H1 (cell line): ENCODE data around the gene ZNF709. TPM values are rescaled to one million over a fixed set of nuclear protein-coding genes. Genes with fewer than 3 reads are reported as not detected.
A peak's percentile ranks its signal among the peaks of the same experiment; 100 is the strongest.

Source experiments
- CTCF ChIA-PET: fragments of 300-600 bp; sonication (Branson Sonifier 250); formaldehyde crosslinking; loops from one replicate; lab custom pipeline; 2021; ENCODE audit not compliant: partially characterized antibody; lab: Charles Lee
- POLR2A ChIA-PET: fragments of 300-600 bp; sonication (Branson Sonifier 250); formaldehyde crosslinking; loops from one replicate; lab custom pipeline; 2021; ENCODE audit warnings: inconsistent platforms; ENCODE audit not compliant: partially characterized antibody; lab: Charles Lee
- DNase-seq, 2 experiments: peaks; one replicate each; pipeline versions ENCODE4 v3.0.0 to v3.0.0-alpha.2; 2010 to 2022; ENCODE audit warnings: low spot score in 2 of 2, low read depth in 1 of 2, mixed read lengths in 1 of 2
- FAIRE-seq: peaks from 2 replicates; lab custom pipeline; 2011; peaks lifted over from hg19 to GRCh38; lab: Jason Lieb, UNC
- H2AFZ ChIP-seq: 2 replicates; pipeline ENCODE4 v1.8.1; 2012; ENCODE audit warnings: low read length, inconsistent platforms
- H2AK5ac ChIP-seq: 2 replicates; pipeline ENCODE4 v1.6.1; 2013; ENCODE audit warnings: low read depth, low read length
- H2BK120ac ChIP-seq: replicated peaks from 2 replicates; pipeline ENCODE3; 2013; ENCODE audit warnings: low read depth, low read length, inconsistent platforms
- H2BK12ac ChIP-seq: 2 replicates; pipeline ENCODE4 v1.6.1; 2013; ENCODE audit warnings: low read depth, low read length
- H2BK15ac ChIP-seq: 2 replicates; pipeline ENCODE4 v1.6.1; 2013; ENCODE audit warnings: low read length
- H2BK20ac ChIP-seq: 2 replicates; pipeline ENCODE4 v1.6.1; 2013; ENCODE audit warnings: low read length
- H2BK5ac ChIP-seq: 2 replicates; pipeline ENCODE4 v1.6.1; 2013; ENCODE audit warnings: low read depth, low read length
- H3K14ac ChIP-seq: 2 replicates; pipeline ENCODE4 v1.6.1; 2013; ENCODE audit warnings: inconsistent platforms; ENCODE audit not compliant: insufficient read length
- H3K18ac ChIP-seq: 2 replicates; pipeline ENCODE4 v1.6.1; 2013; ENCODE audit warnings: low read length; ENCODE audit errors: extremely low read depth
- H3K23ac ChIP-seq: 2 replicates; pipeline ENCODE4 v1.6.1; 2013; ENCODE audit warnings: inconsistent platforms; ENCODE audit not compliant: insufficient read length
- H3K23me2 ChIP-seq: 2 replicates; pipeline ENCODE4 v1.6.1; 2013; ENCODE audit warnings: low read depth, low read length
- H3K27ac ChIP-seq: 2 replicates; pipeline ENCODE4 v1.6.1; 2011; ENCODE audit warnings: low read depth, low read length, inconsistent platforms
- H3K27me3 ChIP-seq, 4 experiments: replicated peaks in 1 of 4; 1 replicate in 1 of 4; 2 replicates in 3 of 4; pipeline versions ENCODE4 v1.6.1 to v1.8.1; 2011 to 2013; ENCODE audit warnings: low read length in 3 of 4, mild to moderate bottlenecking in 3 of 4, inconsistent platforms in 2 of 4, mixed read lengths in 2 of 4, moderate library complexity in 1 of 4; ENCODE audit not compliant: control insufficient read depth in 3 of 4, insufficient read depth in 3 of 4; ENCODE audit errors: extremely low read depth in 1 of 4
- H3K36me3 ChIP-seq, 4 experiments: 2 replicates each; pipeline versions ENCODE4 v1.6.1 to v1.8.1; 2011 to 2013; ENCODE audit warnings: mild to moderate bottlenecking in 4 of 4, low read length in 3 of 4, moderate library complexity in 2 of 4, control low read depth in 1 of 4, inconsistent platforms in 1 of 4; ENCODE audit not compliant: insufficient read depth in 4 of 4, control insufficient read depth in 2 of 4
- H3K4ac ChIP-seq: replicated peaks from 2 replicates; pipeline ENCODE3; 2013; ENCODE audit warnings: low read length, low read depth, mixed read lengths, inconsistent platforms; ENCODE audit not compliant: insufficient read length
- H3K4me1 ChIP-seq, 4 experiments: replicated peaks in 1 of 4; 1 replicate in 1 of 4; 2 replicates in 3 of 4; pipeline versions ENCODE4 v1.6.1 to v1.8.1; 2011 to 2013; ENCODE audit warnings: low read length in 3 of 4, inconsistent platforms in 2 of 4, mixed read lengths in 1 of 4; ENCODE audit not compliant: insufficient read depth in 4 of 4, control insufficient read depth in 3 of 4
- H3K4me2 ChIP-seq, 2 experiments: 2 replicates each; pipeline versions ENCODE4 v1.6.1 to v1.8.1; 2011 to 2013; ENCODE audit warnings: low read depth in 2 of 2, low read length in 2 of 2, control low read depth in 1 of 2, inconsistent platforms in 1 of 2, mild to moderate bottlenecking in 1 of 2; ENCODE audit not compliant: insufficient read depth in 1 of 2
- H3K4me3 ChIP-seq, 4 experiments: fragments of 200-600, 300-600 bp in 1 of 4; sonication (generic), shearing (Covaris generic), sonication (Bioruptor Twin) in 1 of 4; 2 replicates each; pipeline versions ENCODE4 v1.5.1 to v1.8.1; 2011 to 2016; ENCODE audit warnings: low read length in 4 of 4, low read depth in 3 of 4, control low read depth in 2 of 4, inconsistent platforms in 2 of 4, mild to moderate bottlenecking in 2 of 4, mixed read lengths in 1 of 4, moderate library complexity in 1 of 4; ENCODE audit not compliant: insufficient read depth in 2 of 4; ENCODE audit errors: extremely low read depth in 1 of 4
- H3K56ac ChIP-seq: replicated peaks from 2 replicates; pipeline ENCODE3; 2013; ENCODE audit warnings: low read depth, mild to moderate bottlenecking, mixed read lengths, low read length, inconsistent platforms; ENCODE audit not compliant: insufficient read length
- H3K79me1 ChIP-seq: 2 replicates; pipeline ENCODE4 v1.6.1; 2013; ENCODE audit warnings: low read depth, low read length, control low read depth
- H3K79me2 ChIP-seq, 2 experiments: 2 replicates each; pipeline versions ENCODE4 v1.6.1 to v1.8.1; 2012 to 2013; ENCODE audit warnings: low read length in 2 of 2, mild to moderate bottlenecking in 2 of 2, inconsistent platforms in 1 of 2; ENCODE audit not compliant: insufficient read depth in 2 of 2, control insufficient read depth in 1 of 2
- H3K9ac ChIP-seq, 4 experiments: replicated peaks in 1 of 4; 1 replicate in 1 of 4; 2 replicates in 3 of 4; pipeline versions ENCODE4 v1.6.1 to v1.8.1; 2011 to 2013; ENCODE audit warnings: low read depth in 3 of 4, low read length in 3 of 4, control low read depth in 2 of 4, mild to moderate bottlenecking in 2 of 4, moderate library complexity in 2 of 4, inconsistent platforms in 1 of 4; ENCODE audit errors: extremely low read depth in 1 of 4
- H3K9me3 ChIP-seq, 2 experiments: 2 replicates each; pipeline versions ENCODE4 v1.6.1 to v1.8.1; 2012 to 2013; ENCODE audit warnings: mild to moderate bottlenecking in 2 of 2, moderate library complexity in 2 of 2, control low read depth in 1 of 2, inconsistent platforms in 1 of 2, low read depth in 1 of 2, low read length in 1 of 2, mixed read lengths in 1 of 2; ENCODE audit not compliant: insufficient read depth in 2 of 2
- H4K20me1 ChIP-seq, 2 experiments: replicated peaks in 1 of 2; 2 replicates each; pipeline versions ENCODE3 to v1.8.1; 2011 to 2013; ENCODE audit warnings: inconsistent platforms in 2 of 2, low read length in 2 of 2, mild to moderate bottlenecking in 1 of 2; ENCODE audit not compliant: insufficient read depth in 2 of 2, control insufficient read depth in 1 of 2
- H4K5ac ChIP-seq: 2 replicates; pipeline ENCODE4 v1.6.1; 2013; ENCODE audit warnings: low read length, low read depth, mixed read lengths, inconsistent platforms; ENCODE audit not compliant: insufficient read length
- H4K8ac ChIP-seq: 2 replicates; pipeline ENCODE4 v1.8.0; 2013; ENCODE audit warnings: mild to moderate bottlenecking, moderate library complexity, low read length, inconsistent platforms; ENCODE audit not compliant: insufficient read depth; ENCODE audit errors: extremely low read depth
- H4K91ac ChIP-seq: replicated peaks from 2 replicates; pipeline ENCODE3; 2013; ENCODE audit warnings: low read length, mixed read lengths, inconsistent platforms; ENCODE audit not compliant: insufficient read length
- ATF2 ChIP-seq: IDR thresholded peaks from 2 replicates; pipeline ENCODE4 v1.6.1; 2012; ENCODE audit warnings: low read length, inconsistent platforms
- CBX8 ChIP-seq: fragments of 300-800, 300-1000 bp; sonication (generic); IDR thresholded peaks from 2 replicates; pipeline ENCODE4 v1.7.1; 2016; ENCODE audit warnings: low read depth, low read length, borderline replicate concordance
- E2F6 ChIP-seq: IDR thresholded peaks from 2 replicates; pipeline ENCODE4 v1.6.1; 2012; ENCODE audit warnings: inconsistent platforms
- EZH2 ChIP-seq: fragments of 200-600 bp; sonication (generic); IDR thresholded peaks from 2 replicates; pipeline ENCODE4 v1.7.1; 2012; ENCODE audit warnings: low read depth, mild to moderate bottlenecking, moderate library complexity, low read length, inconsistent platforms; ENCODE audit not compliant: severe bottlenecking
- GTF2F1 ChIP-seq: IDR thresholded peaks from 2 replicates; pipeline ENCODE4 v1.6.1; 2012; ENCODE audit warnings: low read depth, low read length, improper control_type of control experiment, borderline replicate concordance
- HDAC2 ChIP-seq, 2 experiments: fragments of 300-600 bp in 1 of 2; sonication (generic) in 1 of 2; IDR thresholded peaks; 2 replicates each; pipeline ENCODE4 v1.6.1; 2011 to 2012; ENCODE audit warnings: low read depth in 2 of 2, low read length in 2 of 2, mild to moderate bottlenecking in 2 of 2, moderate library complexity in 2 of 2, borderline replicate concordance in 1 of 2, inconsistent platforms in 1 of 2
- KDM1A ChIP-seq: fragments of 200-600, 300-600 bp; sonication (generic); IDR thresholded peaks from 2 replicates; pipeline ENCODE4 v1.7.1; 2016; ENCODE audit warnings: mild to moderate bottlenecking, low read length, borderline replicate concordance
- ZNF274 ChIP-seq: IDR thresholded peaks from 2 replicates; pipeline ENCODE4 v1.7.0; 2012; ENCODE audit warnings: low read length, borderline replicate concordance; ENCODE audit errors: extremely low read depth
- WGBS, 2 experiments: shearing (Covaris generic) in 1 of 2; methylation state at CpG; one replicate each; pipeline versions ENCODE4 v1.1.6 to v1.1.7; 2013 to 2015; ENCODE audit warnings: low lambda C conversion rate in 2 of 2, mixed read lengths in 2 of 2, inconsistent platforms in 1 of 2, low coverage in 1 of 2, missing lambda C conversion rate in 1 of 2; ENCODE audit not compliant: insufficient replicate concordance in 2 of 2, insufficient coverage in 1 of 2, insufficient read length in 1 of 2; ENCODE audit errors: extremely low coverage in 1 of 2, missing lambda C conversion rate in 1 of 2; 5-methylcytosine and 5-hydroxymethylcytosine counted together
- polyA plus RNA-seq, 7 experiments: library from polyadenylated mRNA; depleted of rRNA in 3 of 7; stranded (reverse) in 5 of 7; unstranded in 2 of 7; fragments of >200 nt in 5 of 7; fragments of 200-250 nt in 2 of 7; gene quantifications; 1 replicate in 5 of 7; 2 replicates in 1 of 7; 4 replicates in 1 of 7; pipeline versions ENCODE4 v1.2.1 to v1.2.3, GENCODE V29; 2011 to 2013; ENCODE audit warnings: missing spikeins in 2 of 7, mixed read lengths in 2 of 7
- total RNA-seq: library from RNA; stranded (reverse); fragmentation: NEBNext Ultra II Directional; extraction: Animal tissue kit (Norgen Biotek cat#: 25700); gene quantifications from 2 replicates; pipeline ENCODE4 v1.2.1, GENCODE V29; 2021

Gene ZNF709
- total and polyA plus RNA-seq, 2 of the 8 experiments (the other 6 are each of a cell fraction or from before 2014, with no cell fraction given): 1.3 to 2.2 TPM

DNA sequence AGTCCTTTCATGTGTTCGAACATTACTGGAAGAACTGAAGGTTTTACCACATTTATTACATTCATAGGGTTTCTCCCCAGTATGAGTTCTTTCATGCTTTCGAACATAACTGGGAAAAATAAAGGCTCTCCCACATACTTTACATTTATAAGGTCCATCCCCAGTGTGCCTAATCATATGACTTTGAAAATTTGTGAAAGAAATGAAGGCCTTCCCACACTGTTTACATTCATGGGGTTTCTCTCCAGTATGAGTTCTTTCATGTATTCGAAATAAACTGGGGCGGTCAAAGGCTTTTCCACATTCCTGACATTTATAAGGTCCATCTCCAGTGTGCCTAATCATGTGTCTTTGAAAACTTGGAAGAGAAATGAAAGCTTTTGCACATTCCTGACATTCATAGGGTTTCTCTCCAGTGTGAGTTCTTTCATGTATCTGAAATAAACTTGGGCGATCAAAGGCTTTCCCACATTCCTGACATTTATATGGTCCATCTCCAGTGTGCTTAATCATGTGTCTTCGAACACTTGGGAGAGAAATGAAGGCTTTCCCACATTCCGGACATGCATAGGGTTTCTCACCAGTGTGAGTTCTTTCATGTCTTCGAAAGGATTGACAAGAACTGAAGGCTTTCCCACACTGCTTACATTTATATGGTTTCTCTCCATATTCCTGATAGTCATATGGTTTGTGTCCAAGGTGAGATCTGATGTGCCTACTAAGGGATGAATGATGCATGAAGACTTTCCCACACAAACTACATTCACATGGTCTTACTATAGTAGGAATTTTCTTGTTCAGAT is 42.6 kb upstream of the ZNF709 start:
- Histone ChIP-seq H2BK20ac (no peak overlapping the region), H2AFZ (no peak overlapping the region), H2AK5ac (no peak overlapping the region), H3K27ac (no peak overlapping the region), H3K79me2 (peaks cover 0 to 5% of the 10 kb centered on the region in 2 experiments; a peak in 1 of 4 replicates), H3K23ac (no peak overlapping the region), H3K27me3 (no peaks in the 10 kb centered on the region), H2BK5ac (no peak overlapping the region), H2BK120ac (no peak overlapping the region), H3K56ac (no peak overlapping the region), H2BK12ac (no peak overlapping the region), H2BK15ac (no peak overlapping the region), H3K36me3 (peaks cover 23 to 78% (median 40%) of the 10 kb centered on the region in 4 experiments), H4K8ac (no peak overlapping the region), H3K9ac (no peak overlapping the region), H3K14ac (no peak overlapping the region), H3K23me2 (no peaks in the 10 kb centered on the region), H4K91ac (no peak overlapping the region), H3K9me3 (peaks cover 89 to 96% of the 10 kb centered on the region in 2 experiments), H3K4me3 (peak overlapping the region in 1 of 4 experiments; percentile 43; a peak in 2 of 8 replicates), H3K18ac (no peak overlapping the region), H3K4ac (no peak overlapping the region), H4K5ac (no peak overlapping the region), H3K79me1 (no peaks in the 10 kb centered on the region), H3K4me2 (no peak overlapping the region), H4K20me1 (no peaks in the 10 kb centered on the region), H3K4me1 (no peaks in the 10 kb centered on the region)
- 96% methylated on average over 8 of the region's 8 CpGs; no CpG with 5 or more reads in 1 of the 2 experiments for WGBS, 2 experiments
- FAIRE-seq (no peak), DNase-seq (no peak)
- ChIA-PET POLR2A (no interaction called here), CTCF (no interaction called here)
- TF ChIP-seq ZNF274: peak; percentile 96
- TF ChIP-seq ATF2: no peak
- TF ChIP-seq EZH2: no peak
- peak; percentile 67; the same call in 1 of the 2 replicates for TF ChIP-seq GTF2F1
- TF ChIP-seq E2F6: no peak
- no peak for TF ChIP-seq CBX8
- peak; percentile 91; the same call in 1 of the 2 replicates for TF ChIP-seq KDM1A
- 0 out of 4 replicates have a peak, but pooled peaks of 1 of the 2 experiments have one; percentile 40 for TF ChIP-seq HDAC2 (IDR thresholded peaks at IDR 0.05; ENCODE audit: borderline replicate concordance in 1 of 2, low read depth in 2 of 2, low read length in 2 of 2)
